Activated naive CD8-positive, alpha-beta T cell treated with anti-CD3 and anti-CD28 coated beads, Interleukin-2, amount 50 U/mL, for 24 hours (primary cell): ENCODE measurements around the gene EFHB.
"Not testable (repeated sequence)": the region's sequence is repeated elsewhere in the genome, so short reads cannot be mapped to it uniquely, and the experiment has no call there.

Experiments
- ATAC-seq: fragments of 150-1000 bp; cut with Tn5 transposase; one replicate; pipeline ENCODE4 v1.10.0; 2021
- DNase-seq: peaks from one replicate; pipeline ENCODE4 v3.0.0; 2021
- H3K27ac Mint-ChIP-seq: one replicate; pipeline ENCODE4 v1.8.0; 2021; ENCODE audit warnings: mild to moderate bottlenecking, mixed read lengths
- H3K27me3 Mint-ChIP-seq: one replicate; pipeline ENCODE4 v1.8.0; 2021; ENCODE audit warnings: mixed read lengths
- H3K36me3 Mint-ChIP-seq: one replicate; pipeline ENCODE4 v1.8.0; 2021; ENCODE audit warnings: low read depth, mixed read lengths
- H3K4me1 Mint-ChIP-seq: one replicate; pipeline ENCODE4 v1.8.0; 2021; ENCODE audit warnings: mixed read lengths
- H3K4me3 Mint-ChIP-seq: one replicate; pipeline ENCODE4 v1.8.0; 2021; ENCODE audit warnings: mild to moderate bottlenecking, moderate library complexity, mixed read lengths
- H3K9me3 Mint-ChIP-seq: one replicate; pipeline ENCODE4 v1.8.0; 2021; ENCODE audit warnings: mixed read lengths

The EFHB gene

GRCh38 chr3:19901337-19901736, 32.7 kb downstream of the EFHB start:
- Mint-ChIP-seq H3K36me3 (no peaks in the 10 kb centered on the region), H3K4me1 (peaks cover 2% of the 10 kb centered on the region), H3K4me3 (no peak overlapping the region), H3K27ac (no peak overlapping the region), H3K27me3 (no peaks in the 10 kb centered on the region), H3K9me3 (no peaks in the 10 kb centered on the region)
- DNase-seq (no peak), ATAC-seq (no peak)

- not testable (repeated sequence) for H3K27ac Mint-ChIP-seq, H3K27me3 Mint-ChIP-seq, DNase-seq, ATAC-seq, H3K36me3 Mint-ChIP-seq, H3K4me3 Mint-ChIP-seq, H3K9me3 Mint-ChIP-seq, H3K4me1 Mint-ChIP-seq
These were observed 34.2 kb downstream of the EFHB start for GRCh38 chr3:19899833-19900232.

GRCh38 chr3:19899264-19899663, 34.8 kb downstream of the EFHB start:
- H3K9me3 Mint-ChIP-seq: no peaks in the 10 kb centered on the region
- DNase-seq: no peak
- H3K36me3 Mint-ChIP-seq: no peaks in the 10 kb centered on the region
- no peak overlapping the region for H3K27ac Mint-ChIP-seq
- ATAC-seq: no peak
- peaks cover 2% of the 10 kb centered on the region for H3K4me1 Mint-ChIP-seq
- no peaks in the 10 kb centered on the region for H3K27me3 Mint-ChIP-seq
- no peak overlapping the region for H3K4me3 Mint-ChIP-seq

- H3K27me3 Mint-ChIP-seq: no peaks in the 10 kb centered on the region
- H3K9me3 Mint-ChIP-seq: no peaks in the 10 kb centered on the region
- no peak for ATAC-seq
- no peak overlapping the region for H3K4me3 Mint-ChIP-seq
- H3K27ac Mint-ChIP-seq: no peak overlapping the region
- no peak for DNase-seq
- no peaks in the 10 kb centered on the region for H3K36me3 Mint-ChIP-seq
- H3K4me1 Mint-ChIP-seq: peaks cover 2% of the 10 kb centered on the region
These were observed 35.3 kb downstream of the EFHB start for GRCh38 chr3:19898721-19899120.

- H3K27me3 Mint-ChIP-seq: no peaks in the 10 kb centered on the region
- no peaks in the 10 kb centered on the region for H3K36me3 Mint-ChIP-seq
- ATAC-seq: no peak
- no peak for DNase-seq
- no peak overlapping the region for H3K4me3 Mint-ChIP-seq
- H3K27ac Mint-ChIP-seq: no peak overlapping the region
- no peaks in the 10 kb centered on the region for H3K4me1 Mint-ChIP-seq
- no peaks in the 10 kb centered on the region for H3K9me3 Mint-ChIP-seq
These were observed 42.3 kb downstream of the EFHB start for GRCh38 chr3:19891740-19892139.

- H3K36me3 Mint-ChIP-seq: no peaks in the 10 kb centered on the region
- ATAC-seq (no peak), DNase-seq (no peak)
- H3K4me3 Mint-ChIP-seq: no peak overlapping the region
- H3K27ac Mint-ChIP-seq: no peak overlapping the region
- H3K9me3 Mint-ChIP-seq: no peaks in the 10 kb centered on the region
- H3K4me1 Mint-ChIP-seq: no peaks in the 10 kb centered on the region
- no peaks in the 10 kb centered on the region for H3K27me3 Mint-ChIP-seq
These were observed 45.4 kb downstream of the EFHB start for GRCh38 chr3:19888428-19889152.

- H3K36me3 Mint-ChIP-seq, H3K27me3 Mint-ChIP-seq, H3K9me3 Mint-ChIP-seq, H3K4me3 Mint-ChIP-seq, DNase-seq, ATAC-seq, H3K4me1 Mint-ChIP-seq, H3K27ac Mint-ChIP-seq: not testable (repeated sequence)
These were observed 46.9 kb downstream of the EFHB start for GRCh38 chr3:19887122-19887521.

GRCh38 chr3:19886404-19886803, 47.6 kb downstream of the EFHB start:
- no peak overlapping the region for H3K4me3 Mint-ChIP-seq
- H3K27ac Mint-ChIP-seq: no peak overlapping the region
- ATAC-seq (no peak), DNase-seq (no peak)
- no peaks in the 10 kb centered on the region for H3K27me3 Mint-ChIP-seq
- no peaks in the 10 kb centered on the region for H3K4me1 Mint-ChIP-seq
- H3K36me3 Mint-ChIP-seq: no peaks in the 10 kb centered on the region
- no peaks in the 10 kb centered on the region for H3K9me3 Mint-ChIP-seq

GRCh38 chr3:19885468-19885867, 48.5 kb downstream of the EFHB start:
- DNase-seq: peak; percentile 3
- Mint-ChIP-seq H3K27ac (no peak overlapping the region), H3K4me3 (no peak overlapping the region), H3K36me3 (no peaks in the 10 kb centered on the region), H3K9me3 (no peaks in the 10 kb centered on the region), H3K4me1 (no peaks in the 10 kb centered on the region), H3K27me3 (no peaks in the 10 kb centered on the region)
- ATAC-seq: peak; percentile 49

- ATAC-seq (no peak), DNase-seq (no peak)
- Mint-ChIP-seq H3K4me1 (no peaks in the 10 kb centered on the region), H3K36me3 (no peaks in the 10 kb centered on the region), H3K9me3 (no peaks in the 10 kb centered on the region), H3K27me3 (no peaks in the 10 kb centered on the region), H3K4me3 (no peak overlapping the region), H3K27ac (no peak overlapping the region)
These were observed 52.2 kb downstream of the EFHB start for GRCh38 chr3:19881852-19882251.

GRCh38 chr3:19881036-19881435, 53.0 kb downstream of the EFHB start:
- Mint-ChIP-seq H3K36me3 (no peaks in the 10 kb centered on the region), H3K9me3 (no peaks in the 10 kb centered on the region), H3K4me1 (no peaks in the 10 kb centered on the region), H3K4me3 (no peak overlapping the region), H3K27me3 (no peaks in the 10 kb centered on the region), H3K27ac (no peak overlapping the region)
- ATAC-seq (no peak), DNase-seq (no peak)

- no peaks in the 10 kb centered on the region for H3K4me1 Mint-ChIP-seq
- H3K9me3 Mint-ChIP-seq: no peaks in the 10 kb centered on the region
- H3K36me3 Mint-ChIP-seq: no peaks in the 10 kb centered on the region
- no peak overlapping the region for H3K27ac Mint-ChIP-seq
- no peak overlapping the region for H3K4me3 Mint-ChIP-seq
- ATAC-seq (no peak), DNase-seq (no peak)
- no peaks in the 10 kb centered on the region for H3K27me3 Mint-ChIP-seq
These were observed 56.4 kb downstream of the EFHB start for GRCh38 chr3:19877656-19878055.

- no peak overlapping the region for H3K4me3 Mint-ChIP-seq
- no peaks in the 10 kb centered on the region for H3K9me3 Mint-ChIP-seq
- DNase-seq: peak; percentile 34
- H3K36me3 Mint-ChIP-seq: no peaks in the 10 kb centered on the region
- H3K27ac Mint-ChIP-seq: no peak overlapping the region
- H3K27me3 Mint-ChIP-seq: peaks cover 3% of the 10 kb centered on the region
- ATAC-seq: peak; percentile 54
- H3K4me1 Mint-ChIP-seq: no peaks in the 10 kb centered on the region
These were observed 67.2 kb downstream of the EFHB start for GRCh38 chr3:19866751-19867347.

- not testable (repeated sequence) for H3K36me3 Mint-ChIP-seq, H3K27me3 Mint-ChIP-seq, H3K27ac Mint-ChIP-seq, ATAC-seq, H3K4me3 Mint-ChIP-seq, DNase-seq, H3K4me1 Mint-ChIP-seq
- H3K9me3 Mint-ChIP-seq: peaks cover 18% of the 10 kb centered on the region
These were observed 78.7 kb downstream of the EFHB start for GRCh38 chr3:19855318-19855717.

GRCh38 chr3:19846609-19847008, 87.4 kb downstream of the EFHB start:
- ATAC-seq, H3K4me3 Mint-ChIP-seq, H3K27ac Mint-ChIP-seq, H3K4me1 Mint-ChIP-seq, DNase-seq, H3K36me3 Mint-ChIP-seq: not testable (repeated sequence)
- Mint-ChIP-seq H3K27me3 (peaks cover 11% of the 10 kb centered on the region), H3K9me3 (peaks cover 19% of the 10 kb centered on the region)
